Right forelimb (tissue), 1 donor: ENCODE measurements around the gene NCBP2.

Experiments used
- DNase-seq: peaks from one replicate; pipeline ENCODE4 v3.0.0-alpha.2; 2018

The NCBP2 gene

DNA sequence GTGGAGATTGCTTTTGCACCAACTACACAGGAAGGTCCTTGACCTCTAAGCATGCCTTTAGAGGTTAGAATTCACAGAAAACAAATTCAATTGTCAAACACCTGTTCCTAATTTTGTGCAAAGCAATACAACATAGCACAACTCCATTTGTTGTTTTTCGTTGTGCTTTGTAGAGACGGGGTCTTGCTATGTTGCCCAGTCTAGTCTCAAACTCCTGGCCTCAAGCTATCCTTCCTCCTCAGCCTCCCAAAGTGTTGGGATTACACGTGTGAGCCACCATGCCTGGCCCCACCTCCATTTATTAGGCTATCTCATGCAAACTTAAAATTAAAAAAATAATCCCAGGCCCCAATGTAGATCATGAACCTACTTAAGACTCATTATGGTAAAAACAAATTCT is 6.0 kb downstream of the NCBP2 start:
- DNase-seq = no peak

DNA sequence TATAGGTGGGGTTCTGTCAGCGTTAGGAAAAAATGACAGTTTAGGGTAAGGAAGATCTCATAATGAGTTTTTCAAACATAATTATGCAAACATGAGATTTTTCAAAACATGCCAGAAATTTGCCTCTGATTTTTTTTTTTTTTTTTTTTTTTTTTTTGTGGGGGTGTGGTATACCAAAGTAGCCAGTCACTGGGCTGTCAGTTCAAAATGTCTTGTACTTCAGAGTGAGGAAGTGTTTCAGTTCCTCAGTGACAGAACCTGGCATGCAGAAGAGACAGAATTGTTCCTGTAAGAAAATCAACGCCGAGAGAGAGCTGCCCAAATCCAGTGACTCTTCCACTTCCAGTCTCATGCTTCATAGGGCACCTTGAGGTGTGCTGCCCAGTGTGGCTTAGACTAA is 9.7 kb downstream of the NCBP2 start:
- no peak for DNase-seq

DNA sequence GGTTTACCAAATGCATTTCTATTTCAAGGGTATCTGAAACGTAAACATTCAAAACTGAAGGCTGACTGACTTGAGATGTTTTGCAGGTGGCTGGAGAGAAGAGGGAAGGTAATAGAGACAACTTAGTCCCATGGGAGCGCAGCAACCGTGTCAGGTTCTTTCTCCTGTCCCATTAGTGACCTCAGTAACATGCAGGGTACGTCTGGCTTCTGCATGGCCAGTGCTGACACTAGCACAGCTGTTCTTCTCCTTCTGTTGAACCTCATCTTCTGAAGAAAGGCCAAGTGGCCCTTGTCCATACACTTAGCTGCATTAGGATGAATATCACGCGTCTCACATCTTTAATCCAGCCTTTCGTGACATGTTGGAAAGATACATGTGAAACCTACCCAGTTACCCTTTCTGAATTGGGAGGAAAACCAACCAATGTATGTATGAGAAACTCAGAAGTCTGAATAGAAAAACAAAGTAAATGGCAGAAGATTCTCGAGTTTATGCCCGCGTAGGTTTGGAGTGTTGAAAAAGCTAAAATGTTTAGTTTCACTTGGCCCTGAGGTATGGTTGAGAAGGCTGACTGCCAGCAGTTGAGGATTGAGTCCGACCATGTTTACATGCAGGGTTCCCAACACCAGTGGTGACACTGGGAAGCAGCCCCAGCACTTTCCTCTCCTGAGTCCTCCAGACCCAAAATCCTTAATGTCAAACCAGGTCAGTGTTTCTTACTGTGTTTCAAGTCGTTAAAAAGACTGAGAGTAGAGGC is 10.3 kb downstream of the NCBP2 start:
- no peak for DNase-seq

DNA sequence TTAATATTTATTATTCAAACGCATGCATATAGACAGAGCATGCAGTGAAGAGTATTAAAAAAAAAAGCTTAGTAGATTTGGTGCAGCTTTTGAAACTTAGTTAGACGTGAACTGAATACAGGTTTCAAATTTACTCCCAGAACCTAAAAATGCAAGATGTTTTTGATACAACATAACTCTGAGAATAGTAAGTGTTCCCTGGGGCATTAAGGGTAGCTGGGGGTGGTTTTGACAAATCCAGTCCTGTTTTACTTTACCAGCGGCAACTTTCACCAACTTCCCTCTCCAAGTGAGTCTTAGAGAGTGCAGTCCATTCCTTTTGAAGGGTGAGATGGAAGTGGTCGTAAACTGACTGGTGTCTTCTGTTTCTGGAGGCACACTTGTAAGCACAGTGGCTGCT is 11.2 kb downstream of the NCBP2 start:
- no peak for DNase-seq

DNA sequence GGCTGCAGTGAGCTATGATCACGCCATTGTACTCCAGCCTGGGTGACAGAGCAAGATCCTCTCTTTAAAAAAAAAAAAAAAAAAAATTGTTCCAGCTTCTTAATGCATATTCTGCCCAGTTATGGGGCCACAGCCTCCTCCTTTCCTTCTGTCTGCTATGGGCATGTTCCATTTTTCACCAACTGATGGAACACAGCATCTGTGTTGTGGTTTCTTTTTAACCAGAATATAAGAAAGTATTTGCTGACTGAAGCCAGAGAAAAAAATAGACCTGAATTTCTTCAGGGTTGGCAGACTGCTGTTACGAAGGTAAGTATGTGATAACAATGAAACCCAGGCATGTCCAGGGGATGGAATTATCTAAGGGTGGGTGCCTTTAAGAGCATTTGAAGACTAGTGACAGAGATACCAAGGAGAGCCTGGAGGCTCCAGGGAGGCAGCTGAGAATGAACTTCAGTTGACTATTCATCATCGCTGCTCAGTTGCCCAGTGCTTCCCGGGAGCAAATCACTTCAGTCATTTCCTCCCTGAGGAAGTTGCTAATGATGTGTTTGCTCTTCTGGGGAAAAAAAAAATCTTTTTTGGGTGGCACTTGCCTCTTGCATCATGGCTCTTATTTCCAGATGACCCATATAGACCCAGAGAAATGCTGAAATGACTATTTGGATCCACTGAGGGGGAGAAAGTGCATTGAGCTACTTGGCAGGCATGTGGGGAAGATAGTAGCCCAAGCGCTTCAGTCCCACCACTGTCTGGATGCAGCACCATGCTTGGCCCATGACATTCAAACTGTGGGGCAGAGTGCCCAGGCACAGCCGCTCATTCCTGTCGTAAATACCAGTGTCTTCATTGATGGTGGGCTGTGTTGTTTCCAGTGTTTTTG is 14.5 kb downstream of the NCBP2 start:
- no peak for DNase-seq

DNA sequence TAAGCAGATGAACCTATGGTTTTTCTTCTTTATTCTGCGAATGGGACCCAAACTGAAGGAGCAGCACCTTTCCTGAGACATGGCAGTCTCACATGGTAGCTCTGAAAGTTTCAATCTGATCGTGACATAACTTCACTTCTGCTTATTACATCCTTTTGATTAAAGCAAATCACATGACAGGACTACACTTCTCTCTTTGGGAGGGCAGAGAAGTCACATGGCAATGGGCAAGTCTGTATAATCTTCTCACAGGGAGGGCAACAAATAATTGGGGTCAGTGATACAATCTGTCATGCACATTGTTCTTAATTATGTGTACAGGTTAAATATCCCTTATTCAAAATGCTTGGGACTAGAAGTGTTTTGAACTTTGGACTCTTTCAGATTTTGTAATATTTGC is 21.6 kb downstream of the NCBP2 start:
- DNase-seq = no peak

DNA sequence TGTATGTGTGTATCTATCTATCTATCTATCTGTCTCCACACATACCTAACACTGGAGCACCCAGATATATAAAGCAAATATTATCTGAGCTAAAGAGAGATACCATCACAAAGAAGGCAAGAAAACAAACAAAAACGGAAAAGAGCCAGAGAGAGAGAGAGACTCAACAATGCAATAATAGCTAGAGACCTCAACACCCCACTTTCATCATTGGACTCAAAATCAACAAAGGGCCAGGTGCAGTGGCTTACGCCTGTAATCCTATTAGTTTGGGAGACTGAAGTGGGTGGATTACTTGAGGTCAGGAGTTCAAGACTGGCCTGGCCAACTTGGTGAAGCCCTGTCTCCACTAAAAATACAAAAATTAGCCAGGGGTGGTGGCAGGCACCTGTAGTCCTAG is 23.4 kb downstream of the NCBP2 start:
- DNase-seq = no peak

DNA sequence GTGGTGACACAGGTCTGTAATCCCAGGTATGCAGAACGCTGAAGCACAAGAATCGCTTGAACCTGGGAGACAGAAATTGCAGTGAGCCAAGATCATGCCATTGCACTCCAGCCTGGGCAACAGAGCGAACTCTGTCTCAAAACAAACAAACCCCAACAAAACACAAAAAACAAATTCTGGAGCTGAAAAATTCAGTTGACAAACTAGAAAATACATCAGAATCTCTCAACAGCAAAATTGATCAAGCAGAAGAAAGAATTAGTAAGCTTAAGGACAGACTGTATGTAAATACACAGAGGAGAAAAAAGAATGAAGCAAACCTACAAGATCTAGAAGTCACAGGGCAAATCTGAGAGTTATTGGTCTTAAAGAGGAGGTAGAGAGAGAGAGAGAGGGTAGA is 25.3 kb downstream of the NCBP2 start:
- DNase-seq = no peak

DNA sequence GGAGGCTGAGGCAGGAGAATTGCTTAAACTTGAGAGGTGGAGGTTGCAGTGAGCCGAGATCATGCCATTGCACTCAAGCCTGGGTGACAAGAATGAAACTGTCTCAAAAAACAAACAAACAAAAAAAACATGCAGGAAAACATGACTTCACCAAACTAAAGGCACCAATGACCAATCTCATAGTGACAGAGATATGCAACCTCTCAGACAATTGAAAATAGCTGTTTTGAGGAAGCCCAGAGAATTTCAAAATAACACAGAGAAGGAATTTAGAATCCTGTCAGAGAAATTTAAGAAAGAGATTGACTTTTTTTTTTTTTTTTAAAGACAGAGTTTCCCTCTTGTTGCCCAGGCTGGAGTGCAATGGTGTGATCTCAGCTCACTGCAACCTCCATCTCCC is 26.1 kb downstream of the NCBP2 start:
- no peak for DNase-seq

DNA sequence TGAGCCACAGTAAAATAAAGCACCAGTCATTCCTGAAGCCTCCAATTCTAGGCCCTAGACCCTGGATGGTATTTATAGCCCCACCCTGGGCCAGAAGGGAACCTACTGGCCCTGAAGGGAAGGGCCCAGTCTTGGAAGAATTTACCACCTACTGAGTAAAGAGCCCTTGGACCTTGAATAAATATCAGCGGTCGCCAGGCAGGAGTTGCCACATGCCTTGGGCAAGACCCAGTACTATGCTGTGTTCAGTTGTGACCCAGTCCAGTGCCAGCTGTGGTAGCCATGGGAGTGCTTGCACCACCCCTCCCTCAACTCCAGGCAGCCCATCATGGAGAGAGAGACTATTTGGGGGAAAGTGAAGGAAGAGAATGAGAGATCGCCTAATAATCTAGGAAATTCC is 27.0 kb downstream of the NCBP2 start:
- DNase-seq = no peak

DNA sequence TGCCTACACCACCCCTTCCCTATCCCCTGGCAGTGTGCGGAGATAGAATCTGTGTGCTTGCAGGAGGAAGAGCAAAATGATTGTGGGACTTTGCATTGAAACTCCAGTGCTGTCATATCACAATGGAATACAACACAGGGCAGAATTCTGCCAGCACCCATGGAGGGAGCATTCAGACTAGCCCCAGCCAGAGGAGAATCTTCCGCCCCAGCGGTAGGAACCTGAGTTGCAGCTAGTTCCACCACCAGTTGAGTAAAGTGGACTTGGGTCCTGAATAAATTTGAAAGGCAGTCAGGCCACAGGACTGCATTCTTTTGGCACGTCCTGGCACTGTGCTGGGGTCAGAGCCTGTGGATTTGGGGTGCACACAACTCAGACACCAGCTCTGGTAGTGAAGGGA is 27.5 kb downstream of the NCBP2 start:
- DNase-seq = no peak

DNA sequence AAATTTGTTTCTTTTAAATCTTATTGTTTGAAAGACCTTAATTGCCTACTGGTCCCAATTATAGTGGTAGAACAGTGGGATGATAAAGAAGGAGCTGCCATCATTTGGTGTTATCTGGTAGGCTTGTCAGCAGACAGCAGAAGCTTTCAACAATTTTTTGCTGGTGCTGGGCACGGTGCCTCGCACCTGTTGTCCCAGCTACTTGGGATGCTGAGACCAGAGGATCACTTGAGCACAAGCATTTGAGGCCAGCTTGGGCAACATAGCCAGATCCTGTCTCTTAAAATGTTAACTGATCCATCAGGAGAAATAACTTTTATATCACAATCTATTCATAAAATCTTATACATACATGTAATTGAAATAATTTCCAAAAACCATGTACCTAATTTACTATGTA is 38.6 kb downstream of the NCBP2 start:
- DNase-seq = no peak

DNA sequence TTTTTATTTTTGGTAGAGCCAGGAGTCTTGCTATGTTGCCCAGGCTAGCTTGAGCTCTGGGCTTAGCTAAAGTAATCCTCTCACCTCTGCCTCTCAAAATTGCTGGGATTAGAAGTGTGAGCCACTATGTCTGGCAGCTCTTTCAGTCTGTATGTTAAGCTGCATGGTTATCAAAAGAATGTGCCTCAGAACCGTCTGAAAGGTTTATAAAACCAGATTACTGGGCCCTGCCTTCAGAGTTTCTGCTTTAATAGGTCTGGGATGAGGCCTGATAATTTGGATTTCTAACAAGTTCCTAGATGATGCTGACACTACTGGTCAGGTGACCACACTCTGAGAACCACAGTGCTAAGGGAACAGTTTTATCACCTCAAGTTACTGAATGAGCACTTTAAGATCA is 40.0 kb downstream of the NCBP2 start:
- DNase-seq = no peak

DNA sequence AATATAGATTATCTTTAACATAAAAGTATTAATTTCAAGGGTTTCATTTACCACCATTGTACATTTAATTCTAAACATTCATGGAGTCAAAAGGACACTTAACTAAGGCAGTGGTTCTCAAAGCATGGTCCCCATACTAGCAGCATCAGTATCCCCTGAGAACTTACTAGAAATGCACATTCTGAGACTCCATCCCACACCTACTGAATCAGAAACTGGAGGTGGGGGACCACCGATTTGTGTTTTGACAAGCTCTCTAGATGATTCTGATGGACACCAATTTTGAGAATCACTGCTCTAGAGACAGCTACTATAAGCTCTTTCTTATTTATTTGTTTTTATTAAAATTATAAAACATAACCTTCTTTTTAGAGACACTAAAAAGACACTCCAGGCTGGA is 40.6 kb downstream of the NCBP2 start:
- no peak for DNase-seq

DNA sequence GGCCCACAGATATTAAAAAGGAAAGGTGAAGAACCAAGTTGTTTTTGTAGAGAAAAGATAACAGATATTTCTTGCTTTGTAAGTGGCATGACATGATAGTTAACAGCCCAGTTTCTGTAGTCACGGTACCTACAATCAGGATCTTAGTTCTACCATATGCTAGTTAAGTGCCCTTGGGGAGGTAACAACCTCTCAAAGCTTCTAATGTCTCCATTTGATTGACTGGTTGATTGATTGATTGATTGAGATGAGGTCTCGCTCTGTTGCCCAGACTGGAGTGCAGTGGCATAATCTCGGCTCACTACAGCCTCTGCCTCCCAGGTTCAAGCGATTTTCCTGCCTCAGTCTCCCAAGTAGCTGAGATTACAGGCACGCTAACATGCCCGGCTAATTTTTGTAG is 46.1 kb downstream of the NCBP2 start:
- no peak for DNase-seq

DNA sequence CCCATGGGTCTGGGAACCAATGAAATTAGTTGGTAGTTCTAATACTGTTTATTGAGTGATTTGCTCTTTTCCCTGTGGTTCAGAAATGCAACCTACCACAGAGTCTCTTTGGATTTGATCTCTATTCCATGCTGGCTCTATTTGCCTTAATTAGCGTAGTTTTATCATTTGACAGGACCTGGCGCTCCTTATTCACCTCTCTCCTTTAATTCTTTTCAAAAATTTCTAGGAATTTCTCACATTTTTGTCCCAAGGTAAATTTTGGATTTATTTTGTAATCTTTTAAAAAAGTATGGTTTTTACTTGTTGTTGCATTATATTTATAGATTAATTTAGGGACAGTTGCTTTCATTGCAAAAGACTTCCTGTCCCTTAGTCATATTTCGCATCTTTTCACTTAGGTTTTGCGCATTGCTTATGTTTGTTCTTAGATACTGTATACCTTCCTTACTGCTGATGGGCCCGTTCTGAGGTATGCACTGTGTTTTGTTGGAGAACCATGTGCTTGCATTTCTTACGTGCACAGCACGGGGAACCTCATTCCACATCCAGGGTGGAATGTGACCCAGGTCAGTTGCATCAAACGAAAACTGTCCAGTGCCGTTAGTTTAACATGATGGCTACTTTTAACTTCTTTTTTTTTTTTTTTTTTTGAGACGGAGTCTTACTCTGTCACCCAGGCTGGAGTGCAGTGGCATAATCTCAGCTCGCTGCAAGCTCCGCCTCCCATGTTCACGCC is 47.6 kb downstream of the NCBP2 start:
- DNase-seq = no peak

DNA sequence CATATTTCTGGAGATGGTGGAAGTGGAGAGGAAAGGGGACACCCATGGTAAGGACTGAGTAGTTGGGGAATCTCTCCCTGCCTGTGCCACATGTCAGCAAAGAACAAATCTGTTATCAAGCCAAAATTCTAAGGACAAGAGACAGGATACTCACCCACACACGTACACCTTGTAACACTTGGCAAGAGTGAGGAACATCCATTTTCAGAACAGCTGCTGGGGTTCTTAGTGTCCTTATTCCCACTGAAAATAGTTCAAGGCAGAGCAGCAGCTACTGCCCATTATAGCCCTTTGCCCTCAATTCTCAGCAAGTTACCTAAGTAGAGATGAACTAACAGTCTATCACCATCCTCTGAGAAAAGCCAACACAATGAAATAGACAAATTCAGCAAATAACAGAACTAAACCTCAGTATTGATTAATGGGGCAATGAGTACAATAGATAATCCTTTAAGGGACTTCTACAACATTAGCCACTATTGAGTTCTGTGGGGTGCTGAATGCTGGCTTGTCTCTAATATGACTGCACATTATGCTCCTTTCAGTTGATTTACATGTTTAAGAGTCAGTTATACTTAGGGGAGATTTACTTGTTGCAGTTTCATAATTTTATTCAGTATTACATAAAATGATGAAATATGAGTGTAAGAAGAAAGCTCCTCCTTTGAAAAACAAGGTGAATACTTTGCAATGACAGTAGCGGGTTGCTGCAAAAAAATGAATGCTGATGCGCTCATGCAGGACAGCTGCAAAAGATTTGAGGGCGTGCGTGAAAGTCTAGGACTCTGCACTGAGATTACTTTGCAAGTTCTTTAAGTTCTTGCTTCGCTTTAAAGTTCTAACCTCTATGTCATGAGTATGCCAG is 52.3 kb downstream of the NCBP2 start:
- DNase-seq = no peak

DNA sequence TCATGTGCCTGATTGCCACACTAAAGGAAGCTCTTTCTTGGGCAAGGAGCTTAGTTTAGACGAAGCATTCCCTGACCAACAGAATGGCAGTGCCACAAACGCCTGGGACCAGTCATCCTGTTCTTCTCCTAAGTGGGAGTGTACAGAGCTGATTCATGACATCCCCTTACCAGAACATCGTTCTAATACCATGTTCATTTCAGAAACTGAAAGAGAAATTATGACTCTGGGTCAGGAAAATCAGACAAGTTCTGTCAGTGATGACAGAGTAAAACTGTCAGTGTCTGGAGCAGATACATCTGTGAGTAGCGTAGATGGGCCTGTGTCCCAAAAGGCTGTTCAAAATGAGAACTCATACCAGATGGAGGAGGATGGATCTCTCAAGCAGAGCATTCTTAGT is 56.2 kb downstream of the NCBP2 start:
- DNase-seq = no peak
